Thyroid gland (tissue), 4 donors: ENCODE measurements around the gene ELAPOR2.

Experiments used
- POLR2A ChIP-seq, 2 donors: fragments of 450-650 bp; IDR thresholded peaks; one replicate each; pipeline ENCODE4 v1.6.1; 2017; ENCODE audit warnings: antibody characterized with exemption in 2 of 2, mild to moderate bottlenecking in 2 of 2, moderate library complexity in 1 of 2
- TF ChIP-seq, protein P1 (sequence below), 6 experiments: fragments of 200-600 bp in 3 of 6; fragments of 450-650 bp in 3 of 6; sonication (generic) in 3 of 6; IDR thresholded peaks; one replicate each; pipeline ENCODE4 v1.5.1; 2016 to 2019; ENCODE audit warnings: antibody characterized with exemption in 6 of 6, mild to moderate bottlenecking in 2 of 6, inconsistent platforms in 1 of 6, moderate library complexity in 1 of 6

DNA sequence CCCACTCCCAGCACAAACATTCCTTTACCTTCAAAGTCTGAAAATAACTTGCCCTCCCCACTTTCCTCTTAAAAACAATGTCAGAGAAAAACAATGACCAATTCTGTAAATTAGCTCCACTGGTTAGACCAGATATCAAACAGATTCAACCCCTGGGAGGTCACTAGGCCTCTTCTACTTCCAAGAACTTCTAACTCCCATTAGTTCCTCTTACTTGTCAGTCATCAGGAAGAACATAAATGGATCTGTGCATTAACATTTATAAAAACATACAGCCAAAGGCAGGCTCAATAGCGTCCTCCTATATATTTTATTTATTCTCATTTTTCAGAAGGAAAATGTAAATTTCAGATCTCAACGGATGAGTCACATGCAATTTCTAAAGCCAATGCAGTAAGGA is 2.2 kb downstream of the ELAPOR2 start:
- TF ChIP-seq, protein P1, sequence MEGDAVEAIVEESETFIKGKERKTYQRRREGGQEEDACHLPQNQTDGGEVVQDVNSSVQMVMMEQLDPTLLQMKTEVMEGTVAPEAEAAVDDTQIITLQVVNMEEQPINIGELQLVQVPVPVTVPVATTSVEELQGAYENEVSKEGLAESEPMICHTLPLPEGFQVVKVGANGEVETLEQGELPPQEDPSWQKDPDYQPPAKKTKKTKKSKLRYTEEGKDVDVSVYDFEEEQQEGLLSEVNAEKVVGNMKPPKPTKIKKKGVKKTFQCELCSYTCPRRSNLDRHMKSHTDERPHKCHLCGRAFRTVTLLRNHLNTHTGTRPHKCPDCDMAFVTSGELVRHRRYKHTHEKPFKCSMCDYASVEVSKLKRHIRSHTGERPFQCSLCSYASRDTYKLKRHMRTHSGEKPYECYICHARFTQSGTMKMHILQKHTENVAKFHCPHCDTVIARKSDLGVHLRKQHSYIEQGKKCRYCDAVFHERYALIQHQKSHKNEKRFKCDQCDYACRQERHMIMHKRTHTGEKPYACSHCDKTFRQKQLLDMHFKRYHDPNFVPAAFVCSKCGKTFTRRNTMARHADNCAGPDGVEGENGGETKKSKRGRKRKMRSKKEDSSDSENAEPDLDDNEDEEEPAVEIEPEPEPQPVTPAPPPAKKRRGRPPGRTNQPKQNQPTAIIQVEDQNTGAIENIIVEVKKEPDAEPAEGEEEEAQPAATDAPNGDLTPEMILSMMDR (IDR thresholded peaks at IDR 0.05): no peak
- TF ChIP-seq POLR2A (IDR thresholded peaks at IDR 0.05): no peak
